Left lung (tissue), 10 donors: ENCODE data around the gene SMR3A. TPM values are rescaled to one million over a fixed set of nuclear protein-coding genes. Genes with fewer than 3 reads are reported as not detected.

ENCODE experiments used
- ATAC-seq: fragments of 200-7000 bp; cut with Tn5 transposase; one replicate; pipeline ENCODE4 v1.9.1; 2020; ENCODE audit warnings: moderate library complexity
- DNase-seq, 4 donors: peaks; one replicate each; pipeline ENCODE4 v3.0.0-alpha.2; 2013 to 2020
- H3K27ac ChIP-seq, 2 donors: fragments of 200-600 bp; sonication (generic) in 1 of 2; one replicate each; pipeline versions ENCODE4 v1.5.0 to v1.8.0; 2020 to 2021
- H3K27me3 ChIP-seq, 2 donors: fragments of 200-600 bp; sonication (generic) in 1 of 2; one replicate each; pipeline versions ENCODE4 v1.5.0 to v1.8.0; 2020 to 2021
- H3K36me3 ChIP-seq, 2 donors: fragments of 200-600 bp; sonication (generic) in 1 of 2; one replicate each; pipeline versions ENCODE4 v1.5.0 to v1.8.0; 2020 to 2021
- H3K4me1 ChIP-seq, 2 donors: fragments of 200-600 bp; one replicate each; pipeline ENCODE4 v1.8.0; 2021
- H3K4me3 ChIP-seq, 2 donors: fragments of 200-600 bp; sonication (generic) in 1 of 2; one replicate each; pipeline versions ENCODE4 v1.5.0 to v1.8.0; 2020 to 2021; ENCODE audit warnings: mild to moderate bottlenecking in 1 of 2
- H3K9me3 ChIP-seq, 2 donors: fragments of 200-600 bp; sonication (generic) in 1 of 2; one replicate each; pipeline versions ENCODE4 v1.5.0 to v1.8.0; 2020 to 2021
- CTCF ChIP-seq, 2 donors: fragments of 200-600 bp; sonication (generic) in 1 of 2; IDR thresholded peaks; one replicate each; pipeline versions ENCODE4 v1.5.0 to v1.8.0; 2021; ENCODE audit warnings: antibody characterized with exemption in 2 of 2
- intact Hi-C, 2 donors: fragments of 100-400 bp; cut with DNase I; formaldehyde crosslinking; loops; one replicate each; pipeline versions ENCODE4 v1.11.2 to v1.14.2; 2022
- polyA plus RNA-seq, 6 donors: library from polyadenylated mRNA; unstranded; fragments of 120-200 nt; gene quantifications; one replicate each; pipeline ENCODE4 v1.2.1, GENCODE V29; 2013; ENCODE audit not compliant: insufficient read length in 6 of 6
- total RNA-seq, 2 donors: library from RNA; stranded (reverse); fragmentation: NEBNext Ultra II Directional; extraction: Animal tissue kit (Norgen Biotek cat#: 25700); gene quantifications; one replicate each; pipeline ENCODE4 v1.2.1, GENCODE V29; 2021
- donor health status: DM: no; HTN: yes; CAD: no.
- donor health status: DM: no; HTN: no; CAD: no.

SMR3A gene
- total and polyA plus RNA-seq, 8 donors = not detected

DNA sequence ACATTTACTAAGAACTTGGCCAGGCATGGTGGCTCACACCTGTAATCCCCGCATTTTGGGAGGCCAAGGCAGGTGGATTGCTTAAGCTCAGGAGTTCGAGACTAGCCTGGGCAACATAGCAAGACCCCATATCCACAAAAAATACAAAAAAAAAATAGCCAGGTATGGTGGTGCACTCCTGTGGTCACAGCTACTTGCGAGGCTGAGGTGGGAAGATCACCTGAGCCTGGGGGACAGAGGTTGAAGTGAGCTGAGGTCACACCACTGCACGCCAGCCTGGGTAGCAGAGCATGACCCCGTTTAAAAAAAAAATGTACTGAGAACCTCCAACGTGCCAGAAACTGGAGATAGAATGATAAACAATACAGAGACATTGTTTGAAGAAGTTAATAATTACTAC lies 45.2 kb downstream of the SMR3A start:
- intact Hi-C loops = no loop called here
- no peak for ATAC-seq
- Histone ChIP-seq H3K27ac (no peak overlapping the region), H3K9me3 (no peaks in the 10 kb centered on the region), H3K36me3 (no peaks in the 10 kb centered on the region), H3K4me1 (no peaks in the 10 kb centered on the region), H3K27me3 (no peaks in the 10 kb centered on the region), H3K4me3 (no peak overlapping the region)
- TF ChIP-seq CTCF (IDR thresholded peaks at IDR 0.05) = no peak
- no peak for DNase-seq

Other genes with a start within 250 kb of the SMR3A start
- not detected for gene PRR27, start 206.5 kb upstream of the SMR3A start, total RNA-seq
- gene PRR27, start 206.5 kb upstream of the SMR3A start, polyA plus RNA-seq = under 1 TPM; 0.03 to 0.18 (median 0.12) TPM
- 1 to 10 TPM; 3.5 to 5.0 TPM for gene ODAM, start 165.0 kb upstream of the SMR3A start, total RNA-seq
- gene ODAM, start 165.0 kb upstream of the SMR3A start, polyA plus RNA-seq = 10 to 100 TPM; 11.3 to 19.7 (median 16.0) TPM
- not detected for gene FDCSP, start 134.6 kb upstream of the SMR3A start, total RNA-seq
- gene FDCSP, start 134.6 kb upstream of the SMR3A start, polyA plus RNA-seq = not detected
- gene CSN3, start 118.2 kb upstream of the SMR3A start, total RNA-seq = not detected
- gene CSN3, start 118.2 kb upstream of the SMR3A start, polyA plus RNA-seq = not detected
- not detected for gene CABS1, start 25.8 kb upstream of the SMR3A start, total RNA-seq
- not detected for gene CABS1, start 25.8 kb upstream of the SMR3A start, polyA plus RNA-seq
- gene SMR3B, start 22.4 kb downstream of the SMR3A start, total RNA-seq = not detected
- not detected for gene SMR3B, start 22.4 kb downstream of the SMR3A start, polyA plus RNA-seq
- not detected for gene OPRPN, start 37.2 kb downstream of the SMR3A start, total RNA-seq
- gene OPRPN, start 37.2 kb downstream of the SMR3A start, polyA plus RNA-seq = not detected
- gene MUC7, start 111.4 kb downstream of the SMR3A start, total RNA-seq = not detected
- gene MUC7, start 111.4 kb downstream of the SMR3A start, polyA plus RNA-seq = not detected
- gene AMTN, start 157.8 kb downstream of the SMR3A start, total RNA-seq = 1 to 10 TPM in 1 of 2 donors, not detected in 1; 3.3 TPM
- gene AMTN, start 157.8 kb downstream of the SMR3A start, polyA plus RNA-seq = under 1 TPM in 2 of 6 donors, not detected in 4; 0.35 to 0.52 TPM
- not detected for gene AMBN, start 231.5 kb downstream of the SMR3A start, total RNA-seq
- not detected for gene AMBN, start 231.5 kb downstream of the SMR3A start, polyA plus RNA-seq